K562 (cell line): ENCODE measurements around the gene RAD51AP1. TPM values are rescaled to one million over a fixed set of nuclear protein-coding genes. Genes with fewer than 3 reads are reported as not detected.

Source experiments
- BRD9 ChIP-seq: fragments of 450-650 bp; IDR thresholded peaks from 2 replicates; pipeline ENCODE4 v1.6.1; 2018; ENCODE audit warnings: low read depth; ENCODE audit not compliant: partially characterized antibody
- CBX3 ChIP-seq, 2 experiments: IDR thresholded peaks; 1 replicate in 1 of 2; 2 replicates in 1 of 2; pipeline ENCODE4 v1.6.1; 2012; ENCODE audit warnings: inconsistent platforms in 2 of 2, low read length in 2 of 2, borderline replicate concordance in 1 of 2, control low read depth in 1 of 2
- E2F3 ChIP-seq: fragments of 250-450 bp; sonication (Bioruptor Pico); IDR thresholded peaks from 2 replicates; pipeline ENCODE4 v1.4.0; 2020; ENCODE audit warnings: mild to moderate bottlenecking
- FOXK2 ChIP-seq, 2 experiments: fragments of 450-650 bp; IDR thresholded peaks in 1 of 2; conservative IDR thresholded peaks in 1 of 2; 2 replicates each; pipeline ENCODE4 v1.6.1; 2016; ENCODE audit warnings: low read depth in 2 of 2, mild to moderate bottlenecking in 1 of 2
- HCFC1 ChIP-seq: IDR thresholded peaks from 2 replicates; pipeline ENCODE4 v1.6.1; 2012; ENCODE audit warnings: low read depth, low read length, improper control_type of control experiment
- HDAC1 ChIP-seq, 2 experiments: fragments of 450-650 bp; IDR thresholded peaks; 2 replicates each; pipeline ENCODE4 v1.6.1; 2016 to 2017; ENCODE audit warnings: inconsistent platforms in 1 of 2, mild to moderate bottlenecking in 1 of 2, moderate library complexity in 1 of 2
- HDAC2 ChIP-seq: fragments of 450-650 bp; IDR thresholded peaks from 2 replicates; pipeline ENCODE4 v1.6.1; 2016; ENCODE audit warnings: mild to moderate bottlenecking
- KLF16 ChIP-seq: IDR thresholded peaks from 2 replicates; pipeline ENCODE4 v1.6.1; 2016; ENCODE audit warnings: antibody characterized with exemption
- MTA3 ChIP-seq: fragments of 450-650 bp; formaldehyde crosslinking; IDR thresholded peaks from 2 replicates; pipeline ENCODE4 v1.6.1; 2017; ENCODE audit warnings: mild to moderate bottlenecking, borderline replicate concordance
- RCOR1 ChIP-seq, 2 experiments: IDR thresholded peaks; 2 replicates each; pipeline ENCODE4 v1.6.1; 2012; ENCODE audit warnings: low read depth in 2 of 2, low read length in 2 of 2, borderline replicate concordance in 1 of 2, improper control_type of control experiment in 1 of 2
- SMC3 ChIP-seq: conservative IDR thresholded peaks from 2 replicates; pipeline ENCODE4 v1.6.1; 2011; ENCODE audit warnings: low read depth, low read length, improper control_type of control experiment; ENCODE audit not compliant: insufficient read depth
- SOX6 ChIP-seq: fragments of 450-650 bp; IDR thresholded peaks from 2 replicates; pipeline ENCODE4 v1.6.1; 2014; ENCODE audit warnings: mild to moderate bottlenecking
- TCF3 ChIP-seq: sonication (generic); formaldehyde crosslinking; IDR thresholded peaks from 2 replicates; pipeline ENCODE4 v1.4.0; 2020; ENCODE audit warnings: mild to moderate bottlenecking, missing genetic modification reagents
- TOE1 ChIP-seq, 2 experiments: fragments of 450-650 bp in 1 of 2; sonication (generic) in 1 of 2; formaldehyde crosslinking in 1 of 2; IDR thresholded peaks; 2 replicates each; pipeline versions ENCODE4 v1.7.1 to v1.8.0; 2016 to 2022; ENCODE audit warnings: borderline replicate concordance in 2 of 2, mild to moderate bottlenecking in 2 of 2, antibody characterized with exemption in 1 of 2, inconsistent platforms in 1 of 2, low read depth in 1 of 2, missing genetic modification reagents in 1 of 2, moderate library complexity in 1 of 2
- ZKSCAN8 ChIP-seq: fragments of 200-800 bp; sonication (Bioruptor generic); IDR thresholded peaks from 2 replicates; pipeline ENCODE4 v1.6.1; 2016; ENCODE audit warnings: missing genetic modification characterization, missing compliant biosample characterization
- ZNF134 ChIP-seq: fragments of 250-450 bp; sonication (Bioruptor Pico); conservative IDR thresholded peaks from 2 replicates; pipeline ENCODE4 v1.4.0; 2020
- ZNF263 ChIP-seq: sonication (generic); formaldehyde crosslinking; IDR thresholded peaks from 2 replicates; pipeline ENCODE4 v1.8.0; 2022; ENCODE audit warnings: mild to moderate bottlenecking, missing genetic modification reagents, borderline replicate concordance
- ZNF282 ChIP-seq: sonication (generic); formaldehyde crosslinking; IDR thresholded peaks from 2 replicates; pipeline ENCODE4 v1.8.1; 2023; ENCODE audit warnings: missing genetic modification reagents
- polyA plus RNA-seq, 8 experiments: library from polyadenylated mRNA; depleted of rRNA in 4 of 8; stranded (reverse) in 5 of 8; unstranded in 3 of 8; fragments of >200 nt; fragmentation: Nextera tagmentation in 2 of 8; fragmentation: Illumina TruSeq in 1 of 8; extraction: Ambion mirVana in 2 of 8; extraction: Trizol in 1 of 8; gene quantifications; 2 replicates each; pipeline versions ENCODE4 v1.2.1 to v1.2.3, GENCODE V29; 2011 to 2014; ENCODE audit warnings: inconsistent platforms in 1 of 8, missing spikeins in 1 of 8
- total RNA-seq, 7 experiments: library from RNA; depleted of rRNA in 6 of 7; stranded (reverse); fragments of >200 nt in 6 of 7; fragmentation: Illumina TruSeq in 2 of 7; extraction: Trizol in 2 of 7; gene quantifications; 2 replicates each; pipeline versions ENCODE4 v1.2.1 to v1.2.3, GENCODE V29; 2011 to 2021; ENCODE audit warnings: low replicate concordance in 1 of 7
- TF ChIP-seq, protein P1 (sequence below): sonication (generic); formaldehyde crosslinking; IDR thresholded peaks from 2 replicates; pipeline ENCODE4 v1.8.0; 2022; ENCODE audit warnings: missing genetic modification reagents, mild to moderate bottlenecking, moderate library complexity, borderline replicate concordance
- TF ChIP-seq, protein P2 (sequence below), 2 experiments: IDR thresholded peaks; 2 replicates each; pipeline ENCODE4 v1.6.1; 2011; ENCODE audit warnings: borderline replicate concordance in 1 of 2, control low read depth in 1 of 2, low read depth in 1 of 2, low read length in 1 of 2, mild to moderate bottlenecking in 1 of 2, mixed read lengths in 1 of 2, moderate library complexity in 1 of 2; ENCODE audit not compliant: insufficient read depth in 1 of 2, insufficient read length in 1 of 2, poor library complexity in 1 of 2, severe bottlenecking in 1 of 2; ENCODE audit errors: extremely low read depth in 1 of 2
- TF ChIP-seq, protein P3 (sequence below): fragments of 450-650 bp; IDR thresholded peaks from 2 replicates; pipeline ENCODE4 v1.6.1; 2017; ENCODE audit warnings: antibody characterized with exemption
- TF ChIP-seq, protein P4 (sequence below), 2 experiments: fragments of 450-650 bp; conservative IDR thresholded peaks; 2 replicates each; pipeline ENCODE4 v1.6.1; 2017; ENCODE audit warnings: mild to moderate bottlenecking in 2 of 2, moderate library complexity in 2 of 2

RAD51AP1 gene
- total and polyA plus RNA-seq, 9 of the 15 experiments (the other 6 are each of a cell fraction or from before 2014, with no cell fraction given), result 43.8 to 111 (median 89.1) TPM

DNA sequence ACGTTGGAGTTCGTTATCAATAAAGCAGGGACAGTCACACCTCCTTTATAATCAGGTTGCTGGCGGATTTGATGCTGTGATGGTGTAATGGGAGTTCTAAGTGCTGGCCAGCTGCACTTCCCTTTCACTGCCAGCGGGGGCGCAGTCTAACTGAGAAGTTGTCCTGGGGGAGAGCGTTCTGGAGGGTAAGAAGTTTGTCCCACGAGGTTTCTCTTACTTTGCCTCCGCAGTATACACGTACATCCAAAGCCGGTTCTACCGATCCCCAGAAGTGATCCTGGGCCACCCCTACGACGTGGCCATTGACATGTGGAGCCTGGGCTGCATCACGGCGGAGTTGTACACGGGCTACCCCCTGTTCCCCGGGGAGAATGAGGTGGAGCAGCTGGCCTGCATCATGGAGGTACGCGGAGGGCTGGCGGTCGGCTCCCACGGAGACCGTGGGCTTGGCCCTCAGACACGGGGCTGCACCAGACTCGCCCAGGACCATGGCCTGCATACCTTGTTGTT, 66.0 kb downstream of the RAD51AP1 start (continued):
- TF ChIP-seq HDAC2 (0 out of 2 replicates have a peak, but pooled peaks have one; percentile 30), ZNF282 (CRISPR knock-in tag) (no peak), CBX3 (IDR thresholded peaks at IDR 0.05; ENCODE audit: borderline replicate concordance in 1 of 2, low read length in 2 of 2) (no peak), HCFC1 (peak; percentile 46; the same call in 1 of the 2 replicates), E2F3 (CRISPR knock-in tag) (no peak), TOE1 (IDR thresholded peaks at IDR 0.05; ENCODE audit: borderline replicate concordance) (no peak), TOE1 (CRISPR knock-in tag; IDR thresholded peaks at IDR 0.05; ENCODE audit: borderline replicate concordance, low read depth) (no peak), ZKSCAN8 (CRISPR knock-in tag) (no peak), SMC3 (0 out of 2 replicates have a peak, but pooled peaks have one; percentile 20), BRD9 (peak; percentile 48), HDAC1 (IDR thresholded peaks at IDR 0.05) (peak in 1 of 2 experiments; percentile 59; a peak in 1 of 4 replicates), ZNF263 (CRISPR knock-in tag) (no peak), MTA3 (peak; percentile 97), KLF16 (peak; percentile 82), RCOR1 (IDR thresholded peaks at IDR 0.05; ENCODE audit: borderline replicate concordance in 1 of 2, low read depth in 2 of 2, low read length in 2 of 2) (peak in 1 of 2 experiments; percentile 22; a peak in 1 of 4 replicates), TCF3 (CRISPR knock-in tag) (no peak), FOXK2 (conservative IDR thresholded peaks at IDR 0.05 in 1 of 2, IDR thresholded peaks at IDR 0.05 in 1 of 2; ENCODE audit: low read depth in 2 of 2) (peak; percentile 17 to 53; a peak in 1 of 4 replicates), ZNF134 (CRISPR knock-in tag) (no peak), SOX6 (0 out of 2 replicates have a peak, but pooled peaks have one; percentile 28)
- TF ChIP-seq, protein P1, sequence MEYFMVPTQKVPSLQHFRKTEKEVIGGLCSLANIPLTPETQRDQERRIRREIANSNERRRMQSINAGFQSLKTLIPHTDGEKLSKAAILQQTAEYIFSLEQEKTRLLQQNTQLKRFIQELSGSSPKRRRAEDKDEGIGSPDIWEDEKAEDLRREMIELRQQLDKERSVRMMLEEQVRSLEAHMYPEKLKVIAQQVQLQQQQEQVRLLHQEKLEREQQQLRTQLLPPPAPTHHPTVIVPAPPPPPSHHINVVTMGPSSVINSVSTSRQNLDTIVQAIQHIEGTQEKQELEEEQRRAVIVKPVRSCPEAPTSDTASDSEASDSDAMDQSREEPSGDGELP (CRISPR knock-in tag), result peak; percentile 67; the same call in 1 of the 2 replicates
- TF ChIP-seq, protein P2, sequence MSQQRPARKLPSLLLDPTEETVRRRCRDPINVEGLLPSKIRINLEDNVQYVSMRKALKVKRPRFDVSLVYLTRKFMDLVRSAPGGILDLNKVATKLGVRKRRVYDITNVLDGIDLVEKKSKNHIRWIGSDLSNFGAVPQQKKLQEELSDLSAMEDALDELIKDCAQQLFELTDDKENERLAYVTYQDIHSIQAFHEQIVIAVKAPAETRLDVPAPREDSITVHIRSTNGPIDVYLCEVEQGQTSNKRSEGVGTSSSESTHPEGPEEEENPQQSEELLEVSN (IDR thresholded peaks at IDR 0.05; ENCODE audit: borderline replicate concordance in 1 of 2, extremely low read depth in 1 of 2, insufficient read depth in 1 of 2, insufficient read length in 1 of 2, low read depth in 1 of 2, low read length in 1 of 2, poor library complexity in 1 of 2, severe bottlenecking in 1 of 2), result peak; percentile 20 to 34
- TF ChIP-seq, protein P3, sequence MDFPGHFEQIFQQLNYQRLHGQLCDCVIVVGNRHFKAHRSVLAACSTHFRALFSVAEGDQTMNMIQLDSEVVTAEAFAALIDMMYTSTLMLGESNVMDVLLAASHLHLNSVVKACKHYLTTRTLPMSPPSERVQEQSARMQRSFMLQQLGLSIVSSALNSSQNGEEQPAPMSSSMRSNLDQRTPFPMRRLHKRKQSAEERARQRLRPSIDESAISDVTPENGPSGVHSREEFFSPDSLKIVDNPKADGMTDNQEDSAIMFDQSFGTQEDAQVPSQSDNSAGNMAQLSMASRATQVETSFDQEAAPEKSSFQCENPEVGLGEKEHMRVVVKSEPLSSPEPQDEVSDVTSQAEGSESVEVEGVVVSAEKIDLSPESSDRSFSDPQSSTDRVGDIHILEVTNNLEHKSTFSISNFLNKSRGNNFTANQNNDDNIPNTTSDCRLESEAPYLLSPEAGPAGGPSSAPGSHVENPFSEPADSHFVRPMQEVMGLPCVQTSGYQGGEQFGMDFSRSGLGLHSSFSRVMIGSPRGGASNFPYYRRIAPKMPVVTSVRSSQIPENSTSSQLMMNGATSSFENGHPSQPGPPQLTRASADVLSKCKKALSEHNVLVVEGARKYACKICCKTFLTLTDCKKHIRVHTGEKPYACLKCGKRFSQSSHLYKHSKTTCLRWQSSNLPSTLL, result no peak
- TF ChIP-seq, protein P4, sequence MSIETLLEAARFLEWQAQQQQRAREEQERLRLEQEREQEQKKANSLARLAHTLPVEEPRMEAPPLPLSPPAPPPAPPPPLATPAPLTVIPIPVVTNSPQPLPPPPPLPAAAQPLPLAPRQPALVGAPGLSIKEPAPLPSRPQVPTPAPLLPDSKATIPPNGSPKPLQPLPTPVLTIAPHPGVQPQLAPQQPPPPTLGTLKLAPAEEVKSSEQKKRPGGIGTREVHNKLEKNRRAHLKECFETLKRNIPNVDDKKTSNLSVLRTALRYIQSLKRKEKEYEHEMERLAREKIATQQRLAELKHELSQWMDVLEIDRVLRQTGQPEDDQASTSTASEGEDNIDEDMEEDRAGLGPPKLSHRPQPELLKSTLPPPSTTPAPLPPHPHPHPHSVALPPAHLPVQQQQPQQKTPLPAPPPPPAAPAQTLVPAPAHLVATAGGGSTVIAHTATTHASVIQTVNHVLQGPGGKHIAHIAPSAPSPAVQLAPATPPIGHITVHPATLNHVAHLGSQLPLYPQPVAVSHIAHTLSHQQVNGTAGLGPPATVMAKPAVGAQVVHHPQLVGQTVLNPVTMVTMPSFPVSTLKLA (conservative IDR thresholded peaks at IDR 0.05), result peak; percentile 23 to 67; a peak in 2 of 4 replicates
